GM18868 (cell line): ENCODE results near the gene CHD5.
"Not testable (repeated sequence)": the region's sequence is repeated elsewhere in the genome, so short reads cannot be mapped to it uniquely, and the experiment has no call there.

Experiments
- ATAC-seq: cut with Tn5 transposase; IDR thresholded peaks from one replicate; pipeline ENCODE4 v1.9.1; 2021; ENCODE audit warnings: mild to moderate bottlenecking, moderate library complexity; ENCODE audit not compliant: unreplicated experiment

CHD5 gene

DNA sequence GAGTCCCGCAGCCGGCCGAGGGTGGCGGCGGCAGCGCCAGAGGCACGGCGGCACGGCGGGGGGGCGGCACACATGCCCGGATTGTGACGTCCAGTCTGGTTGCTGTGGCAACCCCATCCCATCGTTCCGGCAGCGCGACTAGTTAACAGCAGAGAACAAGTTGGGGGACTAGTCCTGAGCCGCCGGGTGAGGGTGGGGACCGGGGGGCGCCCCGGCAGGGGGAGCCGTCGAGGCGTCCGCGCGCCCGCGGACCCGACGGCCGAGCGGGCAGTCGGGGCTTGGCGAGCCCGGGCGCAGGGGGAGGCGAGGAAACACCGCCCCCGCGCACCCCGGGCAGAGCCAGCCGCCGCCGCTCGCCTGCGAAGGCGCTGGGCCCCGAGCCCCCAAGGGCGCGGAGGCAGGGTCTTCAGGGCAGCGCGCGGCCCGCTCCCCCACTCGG is at the start of gene CHD5:
Gene CHD5 (minus strand): TSS at position 54 of the 439 bp plus-strand sequence. CDS start 298 bp downstream, outside the sequence.
- no peak for ATAC-seq

DNA sequence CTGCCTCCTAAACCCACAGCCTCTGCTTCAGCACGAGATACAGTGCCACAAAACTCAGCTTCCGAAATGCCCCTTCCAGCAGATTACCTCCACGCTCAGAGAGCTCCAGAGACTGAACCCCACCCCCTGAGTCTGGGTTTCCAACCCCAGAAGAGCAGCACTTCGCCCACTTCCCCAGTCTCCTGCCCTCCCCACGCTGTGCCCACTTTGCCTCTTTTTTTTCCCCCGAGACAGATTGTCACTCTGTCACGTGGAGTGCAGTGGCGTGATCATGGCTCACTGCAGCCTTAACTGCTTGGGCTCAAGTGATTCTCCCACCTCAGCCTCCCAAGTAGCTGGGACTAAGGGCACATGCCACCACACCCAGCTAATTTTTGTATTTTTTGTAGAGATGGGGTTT is 45.5 kb upstream of the CHD5 start:
- no peak for ATAC-seq

DNA sequence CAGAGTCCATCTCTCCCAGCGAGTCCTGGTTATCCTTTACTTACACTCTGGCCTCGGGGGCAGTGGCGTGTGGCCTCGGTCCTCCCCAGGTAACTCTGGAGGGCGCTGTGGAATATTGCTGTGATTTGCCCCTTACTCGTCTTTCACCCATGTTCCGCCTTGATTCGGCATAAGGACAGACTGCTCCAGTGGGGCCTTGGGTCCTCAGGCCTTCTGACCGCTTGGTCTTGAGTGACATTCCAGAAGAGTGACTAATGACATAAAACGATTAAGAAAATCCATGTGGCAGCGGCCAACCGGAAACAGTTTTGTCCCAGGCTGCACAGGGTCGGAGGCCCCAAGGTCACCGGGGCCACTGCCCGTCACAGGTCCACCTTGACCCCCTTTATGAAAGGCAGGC is 44.6 kb upstream of the CHD5 start:
- ATAC-seq = no peak

DNA sequence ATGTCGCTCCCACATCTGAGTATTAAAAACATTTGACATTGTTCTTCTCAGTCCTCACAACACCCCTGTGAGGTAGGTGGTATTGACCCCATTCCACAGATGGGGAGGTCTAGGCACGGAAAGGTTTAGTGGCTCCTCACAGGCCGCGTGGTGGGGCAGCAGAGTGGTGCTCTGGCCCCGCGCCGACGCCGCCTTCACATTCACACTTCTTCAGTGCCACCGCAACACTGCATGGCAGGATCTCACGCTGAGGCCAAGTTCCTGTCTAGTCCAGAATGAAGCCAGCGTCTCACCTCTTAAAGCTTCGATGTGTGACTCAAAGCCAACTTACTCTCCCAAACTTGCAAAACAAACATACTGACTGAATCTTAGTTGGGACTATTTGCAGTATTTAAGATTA is 43.5 kb upstream of the CHD5 start:
- ATAC-seq = no peak

DNA sequence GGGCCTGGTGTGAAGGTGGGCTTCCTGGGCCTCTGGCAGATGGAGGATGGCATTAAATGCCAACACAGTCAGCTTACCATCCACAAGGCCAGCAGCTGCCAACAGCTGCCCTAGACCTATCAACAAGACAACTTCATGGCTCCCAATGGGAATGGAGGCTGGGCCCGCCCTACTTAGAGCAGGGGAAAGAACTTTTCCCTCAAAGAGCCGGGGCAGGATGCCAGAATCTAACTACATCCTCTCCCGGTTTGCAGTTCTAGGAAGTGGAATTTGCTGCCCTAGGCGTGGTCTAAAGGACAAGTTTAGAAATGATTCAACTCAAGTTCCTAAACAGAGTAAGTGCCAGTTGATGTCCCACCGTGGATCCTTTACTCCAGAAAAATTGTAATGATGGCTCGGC is 42.5 kb upstream of the CHD5 start:
- no peak for ATAC-seq

DNA sequence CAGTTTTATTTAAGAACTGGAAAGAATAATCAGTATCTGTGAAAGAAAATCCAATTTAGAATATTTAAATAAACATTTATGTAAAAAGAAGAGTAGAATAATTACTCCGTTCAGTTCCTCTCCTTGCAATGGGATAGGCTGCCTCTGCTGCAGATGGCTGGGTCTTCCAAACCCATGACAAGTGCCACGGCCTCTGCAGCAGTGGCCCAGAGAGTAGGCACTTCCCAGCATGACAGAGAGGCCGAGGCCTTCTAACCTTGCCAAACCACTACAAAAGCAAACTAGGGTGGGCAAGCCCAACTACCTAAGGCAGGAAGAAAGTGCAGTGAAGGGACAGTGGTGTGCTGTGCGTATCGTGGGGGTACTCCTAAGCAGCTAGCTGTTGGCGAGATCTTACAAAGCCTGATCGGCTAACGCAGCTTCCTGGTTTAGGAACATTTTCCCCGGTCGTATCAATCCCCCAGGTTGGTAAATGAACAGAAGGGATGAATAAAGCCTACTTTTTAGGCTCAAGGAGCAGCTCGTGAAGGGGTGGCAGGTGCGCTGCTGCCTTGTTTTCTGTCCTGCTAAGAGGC is 41.2 kb upstream of the CHD5 start:
- ATAC-seq = no peak

DNA sequence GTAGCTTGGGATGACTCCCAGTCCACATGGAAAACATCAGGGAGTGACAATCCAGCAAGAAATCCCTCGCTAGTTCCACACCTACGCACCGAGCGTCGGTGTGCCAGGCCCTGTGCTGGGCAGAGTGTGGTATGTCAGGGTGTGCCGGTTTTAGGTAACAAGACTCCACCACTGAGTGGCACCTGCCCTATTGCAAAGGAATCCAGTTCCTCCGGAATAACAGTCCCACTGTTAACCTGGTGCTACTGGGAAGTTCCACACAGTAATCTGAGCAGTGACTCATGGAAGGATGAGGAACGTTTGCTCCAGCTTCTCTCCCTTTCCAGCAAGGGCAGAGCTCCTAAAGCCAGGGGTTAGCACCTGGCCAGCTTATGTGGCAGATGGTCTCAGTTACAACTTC is 40.1 kb upstream of the CHD5 start:
- ATAC-seq = no peak

DNA sequence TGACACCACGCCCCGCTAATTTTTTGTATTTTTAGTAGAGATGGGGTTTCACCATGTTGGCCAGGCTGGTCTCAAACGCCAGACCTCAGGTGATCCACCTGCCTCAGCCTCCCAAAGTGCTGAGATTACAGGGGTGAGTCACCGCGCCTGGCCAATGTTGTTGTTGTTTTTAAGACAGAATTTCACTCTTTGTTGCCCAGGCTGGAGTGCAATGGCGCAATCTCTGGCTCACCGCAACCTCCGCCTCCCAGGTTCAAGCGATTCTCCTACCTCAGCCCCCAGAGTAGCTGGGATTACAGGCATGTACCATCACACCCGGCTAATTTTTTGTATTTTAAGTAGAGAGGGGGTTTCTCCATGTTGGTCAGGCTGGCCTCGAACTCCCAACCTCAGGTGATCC is 39.5 kb upstream of the CHD5 start:
- not testable (repeated sequence) for ATAC-seq

DNA sequence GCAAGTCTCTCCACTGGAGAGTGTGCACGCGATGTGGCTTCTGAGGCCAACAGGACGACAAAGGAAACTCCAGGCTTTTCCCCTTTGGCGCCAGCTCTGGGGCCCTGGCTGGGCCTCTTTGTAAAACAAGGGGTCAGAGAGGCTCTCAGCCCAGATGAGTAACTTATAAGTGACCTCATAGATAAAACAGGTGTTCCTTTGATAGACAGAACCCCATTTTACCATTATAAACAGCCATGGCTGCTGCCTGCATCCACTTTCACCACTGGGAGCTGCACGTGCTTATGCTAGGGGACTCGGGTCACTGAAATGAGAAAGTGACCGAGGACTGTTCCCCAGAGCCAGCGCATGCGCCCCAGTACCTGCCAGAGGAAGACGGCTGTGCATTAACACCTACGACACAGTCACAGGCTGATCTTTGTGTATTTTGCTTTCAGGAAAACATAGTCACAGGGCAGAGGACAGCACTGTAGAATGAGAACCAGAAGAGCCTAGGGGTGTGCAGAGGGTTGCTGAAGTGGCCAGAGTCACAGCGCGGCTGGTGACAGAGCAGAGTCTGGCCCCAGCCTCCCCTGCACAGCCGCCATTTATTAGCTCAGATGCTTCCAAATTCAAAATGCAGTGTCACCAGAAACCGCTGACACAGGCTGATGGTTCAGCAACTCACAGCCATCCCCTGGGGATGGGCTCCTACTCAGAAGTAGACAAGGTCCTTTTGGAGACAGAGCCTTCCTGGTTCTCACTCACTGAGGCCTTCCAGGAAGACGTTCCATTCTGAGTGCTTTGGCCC is 38.4 kb upstream of the CHD5 start:
- no peak for ATAC-seq

DNA sequence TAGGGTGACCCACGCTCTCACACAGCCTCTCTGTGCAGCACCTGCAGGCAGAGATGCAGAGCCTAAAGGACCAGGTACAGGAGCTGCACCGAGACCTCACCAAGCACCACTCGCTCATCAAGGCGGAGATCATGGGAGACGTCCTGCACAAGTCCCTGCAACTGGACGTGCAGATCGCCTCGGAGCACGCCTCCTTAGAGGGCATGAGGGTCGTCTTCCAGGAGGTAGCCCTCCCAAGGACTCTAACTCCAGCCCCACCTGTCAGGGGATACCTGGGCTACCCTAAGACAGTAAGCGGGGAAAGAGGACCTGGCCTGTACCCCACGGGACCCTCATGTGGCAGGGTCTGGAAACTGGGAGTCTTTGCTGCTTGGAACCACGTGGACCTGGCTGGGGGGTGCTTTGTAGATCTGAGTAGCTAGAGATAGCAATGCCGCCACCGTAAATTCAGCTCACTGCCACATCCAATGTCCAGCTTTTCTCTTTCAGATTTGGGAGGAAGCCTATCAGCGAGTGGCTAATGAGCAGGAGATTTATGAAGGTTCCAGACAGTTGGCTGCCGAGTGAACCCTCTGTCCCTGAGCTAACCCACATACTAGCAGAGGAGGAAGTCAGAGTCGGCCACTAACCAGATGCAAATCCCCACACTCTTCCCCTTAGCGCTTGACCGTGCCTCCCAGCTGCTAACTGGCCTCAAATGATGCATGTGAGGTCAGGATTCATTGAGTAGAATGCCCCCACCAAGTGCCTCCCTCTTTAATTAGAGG is 32.3 kb upstream of the CHD5 start:
- no peak for ATAC-seq

DNA sequence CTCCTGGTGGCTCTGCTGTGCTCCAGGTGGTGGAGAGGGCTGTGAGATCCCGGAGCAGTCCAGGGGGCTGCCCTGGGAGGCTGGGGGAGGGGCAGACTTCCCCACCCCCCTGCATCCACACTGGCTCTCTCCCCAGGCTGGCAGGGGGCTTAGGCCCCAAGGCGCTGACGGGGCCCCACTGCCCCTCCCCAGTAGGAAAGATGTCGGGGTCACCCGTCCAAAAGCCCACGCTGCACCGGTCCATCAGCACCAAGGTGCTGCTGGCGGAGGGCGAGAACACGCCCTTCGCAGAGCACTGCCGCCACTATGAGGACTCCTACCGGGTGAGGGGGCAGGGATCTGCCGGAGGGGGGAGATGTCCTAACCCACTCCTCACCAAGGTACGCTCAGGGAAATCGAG is 31.6 kb upstream of the CHD5 start:
- ATAC-seq = no peak

DNA sequence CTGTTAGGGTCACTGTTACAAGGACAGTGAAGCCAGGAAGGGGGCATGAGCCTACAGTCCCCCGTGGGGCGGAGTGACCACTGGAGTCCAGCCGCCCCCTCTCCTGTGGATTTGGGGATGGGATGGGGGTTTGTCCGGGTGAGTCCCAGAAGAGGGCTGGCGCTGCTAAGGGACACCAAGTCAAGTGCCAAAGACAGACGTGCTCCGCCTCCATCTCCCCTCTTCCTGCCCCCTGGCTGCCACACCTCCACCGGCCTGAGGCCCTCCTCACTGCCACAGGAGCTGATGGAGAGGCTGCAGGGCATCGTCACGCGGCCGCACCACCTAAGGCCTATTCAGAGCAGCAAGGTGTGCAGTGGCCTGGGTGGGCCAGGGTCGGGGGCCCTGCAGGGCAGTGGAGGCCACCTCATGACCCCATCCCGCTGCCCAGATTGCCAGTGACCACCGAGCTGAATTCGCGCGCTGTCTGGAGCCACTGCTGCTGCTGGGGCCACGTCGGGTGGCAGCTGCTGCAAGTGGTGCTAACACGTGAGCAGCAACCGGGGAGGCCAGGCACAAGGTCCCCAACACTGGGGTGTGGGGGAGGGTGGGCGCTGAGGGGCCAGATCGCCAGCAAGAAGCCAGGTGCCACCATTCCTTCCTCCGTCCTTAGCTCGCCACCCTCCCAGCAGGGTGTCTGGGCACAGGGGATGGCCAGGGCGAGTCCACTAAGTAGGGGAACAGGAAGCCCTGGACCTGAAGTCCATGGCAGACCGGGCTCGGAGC is 30.7 kb upstream of the CHD5 start:
- ATAC-seq = no peak

DNA sequence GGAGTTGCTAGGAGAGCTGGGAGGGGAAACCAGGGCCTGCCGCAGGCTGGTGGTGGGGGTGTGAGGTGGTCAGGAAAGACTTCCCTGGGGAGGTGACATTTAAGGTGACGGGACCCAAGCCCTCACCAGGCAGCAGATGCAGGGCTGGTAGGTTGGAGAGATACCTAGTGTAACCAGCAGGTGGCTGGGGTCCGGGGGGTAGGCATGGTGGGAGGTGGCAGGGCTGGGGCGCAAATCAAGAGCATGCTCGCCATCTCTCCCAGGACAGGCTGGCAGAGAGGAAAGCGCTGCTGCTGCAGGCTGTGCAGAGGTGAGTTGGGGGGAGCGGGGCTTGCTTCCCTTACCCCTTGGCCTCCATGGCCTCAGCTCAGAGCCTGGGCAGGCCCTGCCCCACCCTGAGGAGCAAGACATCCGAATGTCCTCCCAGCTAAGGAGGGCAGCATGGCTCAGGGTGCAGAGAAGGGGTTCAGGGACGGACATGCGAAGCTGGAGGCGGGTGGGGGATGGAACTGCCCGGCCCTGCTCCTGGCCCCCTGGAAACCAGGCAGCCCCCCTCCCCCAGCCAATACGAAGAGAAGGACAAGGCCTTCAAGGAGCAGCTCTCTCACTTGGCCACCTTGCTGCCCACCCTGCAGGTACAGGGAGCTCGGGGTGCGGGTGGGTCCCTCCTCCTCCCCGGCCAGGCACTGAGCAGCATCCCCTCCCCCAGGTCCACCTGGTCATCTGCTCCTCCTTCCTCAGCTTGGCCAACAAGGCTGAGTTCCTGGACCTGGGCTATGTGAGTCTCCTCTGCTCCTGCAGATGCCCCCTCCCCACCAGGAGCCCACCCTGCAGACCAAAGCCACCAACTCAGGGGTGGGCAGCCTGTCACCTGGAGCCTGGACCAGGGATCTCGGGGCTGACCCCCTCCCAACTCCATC is 29.8 kb upstream of the CHD5 start:
- ATAC-seq = no peak

DNA sequence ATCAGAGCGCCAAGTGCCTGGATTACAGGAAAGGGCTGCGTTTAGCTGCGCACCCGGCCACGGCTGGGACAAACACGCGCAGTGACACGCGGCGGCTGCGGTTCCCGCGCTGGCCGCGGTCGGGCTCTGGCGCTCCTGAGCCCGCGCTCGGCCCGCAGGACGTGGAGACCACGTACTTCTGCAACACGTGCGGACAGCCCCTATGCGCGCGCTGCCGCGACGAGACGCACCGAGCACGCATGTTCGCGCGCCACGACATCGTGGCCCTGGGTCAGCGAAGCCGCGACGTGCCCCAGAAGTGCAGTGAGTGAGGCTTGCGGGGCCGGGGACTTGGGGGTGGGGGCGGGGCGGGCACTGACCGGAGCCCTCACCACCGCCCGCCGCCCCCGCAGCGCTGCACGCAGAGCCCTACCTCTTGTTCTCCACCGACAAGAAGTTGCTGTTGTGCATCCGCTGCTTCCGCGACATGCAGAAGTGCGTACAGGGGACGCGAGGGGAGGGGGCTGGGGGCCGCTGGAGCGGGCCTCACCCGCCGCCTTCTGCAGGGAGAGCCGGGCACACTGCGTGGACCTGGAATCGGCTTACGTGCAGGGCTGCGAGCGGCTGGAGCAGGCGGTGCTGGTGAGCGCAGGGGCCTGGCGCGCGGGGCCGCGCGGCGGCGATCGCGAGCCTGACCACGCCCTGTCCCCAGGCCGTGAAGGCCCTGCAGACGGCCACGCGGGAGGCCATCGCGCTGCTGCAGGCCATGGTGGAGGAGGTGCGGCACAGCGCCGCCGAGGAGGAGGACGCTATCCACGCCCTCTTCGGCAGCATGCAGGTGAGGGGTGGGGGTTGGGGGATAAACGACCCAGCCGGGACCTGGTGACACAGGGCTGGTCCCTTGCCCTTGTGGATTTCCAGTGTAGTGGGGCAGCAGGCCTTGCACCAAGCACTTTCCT is 28.9 kb upstream of the CHD5 start:
- no peak for ATAC-seq

DNA sequence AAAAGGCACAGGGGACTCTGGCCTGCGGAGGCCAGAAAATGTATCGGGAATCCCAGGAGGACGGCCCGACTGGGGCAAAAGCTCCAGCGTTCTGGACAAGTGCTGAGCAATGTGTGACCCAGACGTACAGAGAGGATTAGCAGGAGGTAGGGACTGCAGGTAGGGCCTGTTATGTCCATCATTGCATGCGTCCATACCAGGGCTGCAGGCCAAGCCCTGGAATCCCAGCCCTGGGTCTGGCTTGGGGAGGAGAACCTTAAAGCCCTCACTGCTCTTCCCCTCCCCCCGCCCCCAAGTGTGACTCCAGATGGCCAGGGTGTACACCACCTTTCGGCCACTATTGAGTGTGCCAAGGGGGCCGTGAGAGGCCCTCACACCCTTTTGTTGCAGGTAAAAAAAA is 27.8 kb upstream of the CHD5 start:
- no peak for ATAC-seq

DNA sequence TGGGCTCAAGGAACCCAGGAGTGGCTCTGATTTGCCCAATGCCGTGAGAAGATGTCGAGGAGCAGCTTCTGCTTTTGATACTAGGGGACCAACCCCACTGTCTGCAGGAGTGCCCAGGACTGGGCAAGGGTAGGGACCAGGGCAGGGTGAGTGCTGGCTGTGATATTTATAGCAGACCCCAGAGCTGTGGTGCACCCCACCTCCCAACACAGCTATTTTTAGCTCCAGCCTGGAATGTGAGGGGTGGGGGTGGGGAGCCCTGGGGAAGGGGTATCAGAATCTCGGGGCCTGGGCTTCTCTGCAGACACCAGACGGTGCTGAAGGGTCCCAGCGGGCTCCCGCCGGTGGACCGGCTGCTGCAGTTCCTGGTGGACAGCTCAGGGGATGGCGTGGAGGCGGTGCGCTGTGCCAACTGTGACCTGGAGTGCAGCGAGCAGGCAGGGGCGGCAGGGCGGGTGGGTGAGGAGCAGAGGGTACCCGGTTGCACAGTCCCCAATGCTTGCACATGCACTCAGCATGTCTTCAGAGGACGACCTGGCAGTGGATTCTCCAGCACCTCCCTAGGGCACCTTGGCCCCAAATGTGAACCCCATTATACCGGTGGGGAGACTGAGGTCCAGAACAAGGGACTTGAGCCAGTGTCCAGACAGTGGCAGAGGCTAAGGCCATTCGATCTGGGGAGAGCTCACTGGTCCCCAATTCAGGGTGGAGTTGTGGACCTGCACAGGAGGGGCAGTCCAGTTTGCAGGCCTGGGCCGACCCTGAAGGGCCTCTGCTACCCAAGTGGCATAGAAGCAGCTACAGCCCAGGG is 27.2 kb upstream of the CHD5 start:
- ATAC-seq = no peak

DNA sequence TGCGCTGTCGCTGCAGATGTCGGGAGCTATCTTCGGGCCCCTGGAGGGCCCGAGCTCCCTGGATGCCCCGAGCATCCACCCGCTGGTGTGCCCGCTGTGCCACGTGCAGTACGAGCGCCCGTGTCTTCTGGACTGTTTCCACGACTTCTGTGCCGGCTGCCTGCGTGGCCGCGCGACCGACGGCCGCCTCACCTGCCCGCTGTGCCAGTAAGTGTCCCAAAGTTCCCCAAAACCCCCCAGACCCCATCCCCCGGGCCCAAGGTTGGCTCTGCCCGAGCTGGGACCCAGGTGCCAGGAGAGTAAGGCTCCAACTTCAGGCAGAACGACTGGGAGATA is 26.4 kb upstream of the CHD5 start:
- no peak for ATAC-seq

DNA sequence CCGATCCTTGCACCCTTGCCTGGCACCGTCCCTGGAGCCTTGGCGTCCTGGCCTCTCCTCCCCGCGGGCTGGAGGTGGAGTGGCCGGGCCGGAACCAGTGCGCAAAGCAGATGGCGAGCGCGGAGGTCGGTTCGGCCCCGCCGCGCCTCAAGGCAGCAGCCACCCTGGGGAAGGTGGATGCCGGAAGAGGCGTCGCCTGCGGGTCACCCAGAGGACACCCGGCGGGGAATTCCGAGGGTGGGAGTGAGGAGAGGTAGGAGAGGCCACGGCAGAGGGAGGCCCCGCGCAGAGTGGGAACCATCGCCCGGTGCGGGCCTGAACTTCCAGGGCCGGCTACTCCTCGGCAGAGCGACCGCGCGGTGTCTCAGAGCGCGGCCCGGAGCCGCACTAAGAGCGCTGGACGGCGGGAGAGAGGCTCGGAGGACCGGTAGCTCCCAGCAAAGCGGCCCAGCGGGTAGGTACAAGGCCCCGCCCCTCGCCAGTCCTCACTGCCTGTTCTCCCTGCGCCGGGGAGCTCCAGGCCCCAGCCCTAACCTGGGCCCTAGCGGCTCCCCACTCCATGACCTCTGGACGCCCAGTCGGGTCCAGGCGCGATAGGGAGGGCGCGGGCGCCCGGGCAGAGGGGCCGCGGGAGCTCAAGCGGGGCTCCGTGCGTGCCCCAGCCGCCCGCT is 25.9 kb upstream of the CHD5 start, which contains the start of gene RNF207:
Gene RNF207 (plus strand): TSS at position 271 of the 671 bp plus-strand sequence. CDS start 417 bp downstream, outside the sequence.
- peak; percentile 65 for ATAC-seq
